Tibial nerve (tissue), 3 donors: Measurements from ENCODE around the gene SLC9A1.

ENCODE experiments used
- POLR2A ChIP-seq, 2 donors: fragments of 450-650 bp; IDR thresholded peaks; one replicate each; pipeline ENCODE4 v1.6.1; 2017; ENCODE audit warnings: antibody characterized with exemption in 2 of 2, mild to moderate bottlenecking in 2 of 2, moderate library complexity in 2 of 2
- TF ChIP-seq, protein P1 (sequence below), 5 experiments: fragments of 200-600 bp in 3 of 5; fragments of 450-650 bp in 2 of 5; sonication (generic) in 3 of 5; IDR thresholded peaks; one replicate each; pipeline ENCODE4 v1.5.1; 2016 to 2019; ENCODE audit warnings: antibody characterized with exemption in 5 of 5, mild to moderate bottlenecking in 3 of 5, moderate library complexity in 2 of 5

DNA sequence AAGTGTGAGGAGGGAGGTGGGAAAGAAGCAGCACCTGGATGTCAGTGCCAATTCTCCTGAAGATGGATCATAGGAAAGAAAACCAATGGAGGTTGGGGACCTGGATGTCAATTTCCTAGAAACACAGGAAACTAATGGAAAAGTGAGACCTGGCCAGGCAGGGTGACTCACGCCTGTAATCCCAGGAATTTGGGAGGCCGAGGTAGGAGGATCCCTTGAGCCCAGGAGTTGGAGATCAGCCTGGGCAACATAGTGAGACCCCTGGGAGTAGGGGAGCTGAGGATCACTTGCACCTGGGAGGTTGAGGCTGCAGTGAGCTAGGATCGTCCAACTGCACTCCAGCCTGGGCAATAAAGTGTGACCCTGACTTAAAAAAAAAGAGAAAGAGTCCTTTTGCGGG is 21.4 kb upstream of the SLC9A1 start:
- no peak for TF ChIP-seq POLR2A (IDR thresholded peaks at IDR 0.05)
- TF ChIP-seq, protein P1, sequence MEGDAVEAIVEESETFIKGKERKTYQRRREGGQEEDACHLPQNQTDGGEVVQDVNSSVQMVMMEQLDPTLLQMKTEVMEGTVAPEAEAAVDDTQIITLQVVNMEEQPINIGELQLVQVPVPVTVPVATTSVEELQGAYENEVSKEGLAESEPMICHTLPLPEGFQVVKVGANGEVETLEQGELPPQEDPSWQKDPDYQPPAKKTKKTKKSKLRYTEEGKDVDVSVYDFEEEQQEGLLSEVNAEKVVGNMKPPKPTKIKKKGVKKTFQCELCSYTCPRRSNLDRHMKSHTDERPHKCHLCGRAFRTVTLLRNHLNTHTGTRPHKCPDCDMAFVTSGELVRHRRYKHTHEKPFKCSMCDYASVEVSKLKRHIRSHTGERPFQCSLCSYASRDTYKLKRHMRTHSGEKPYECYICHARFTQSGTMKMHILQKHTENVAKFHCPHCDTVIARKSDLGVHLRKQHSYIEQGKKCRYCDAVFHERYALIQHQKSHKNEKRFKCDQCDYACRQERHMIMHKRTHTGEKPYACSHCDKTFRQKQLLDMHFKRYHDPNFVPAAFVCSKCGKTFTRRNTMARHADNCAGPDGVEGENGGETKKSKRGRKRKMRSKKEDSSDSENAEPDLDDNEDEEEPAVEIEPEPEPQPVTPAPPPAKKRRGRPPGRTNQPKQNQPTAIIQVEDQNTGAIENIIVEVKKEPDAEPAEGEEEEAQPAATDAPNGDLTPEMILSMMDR (IDR thresholded peaks at IDR 0.05): no peak
